GM18508 (cell line): ENCODE measurements around the gene SCGN.
"Not testable (repeated sequence)": the region's sequence is repeated elsewhere in the genome, so short reads cannot be mapped to it uniquely, and the experiment has no call there.

ENCODE experiments used
- ATAC-seq: cut with Tn5 transposase; IDR thresholded peaks from one replicate; pipeline ENCODE4 v1.9.1; 2021; ENCODE audit warnings: moderate number of reproducible peaks; ENCODE audit not compliant: insufficient read depth, unreplicated experiment

The SCGN gene

GRCh38 chr6:25717866-25718740 is 66.1 kb downstream of the SCGN start:
- no peak for ATAC-seq

GRCh38 chr6:25726122-25726911 is 74.3 kb downstream of the SCGN start:
- no peak for ATAC-seq

GRCh38 chr6:25727028-25727427 is 75.0 kb downstream of the SCGN start:
- ATAC-seq, result no peak

- no peak for ATAC-seq
Measured at GRCh38 chr6:25730907-25731306, 78.9 kb downstream of the SCGN start.

GRCh38 chr6:25731721-25732120 is 79.7 kb downstream of the SCGN start:
- no peak for ATAC-seq

GRCh38 chr6:25732468-25733198 is 80.6 kb downstream of the SCGN start:
- ATAC-seq, result no peak

GRCh38 chr6:25735261-25735660 is 83.2 kb downstream of the SCGN start:
- no peak for ATAC-seq

GRCh38 chr6:25743868-25744267 is 91.9 kb downstream of the SCGN start:
- ATAC-seq, result no peak

GRCh38 chr6:25745836-25746235 is 93.8 kb downstream of the SCGN start:
- no peak for ATAC-seq

- no peak for ATAC-seq
Measured at GRCh38 chr6:25746968-25747367, 95.0 kb downstream of the SCGN start.

GRCh38 chr6:25747477-25747876 is 95.5 kb downstream of the SCGN start:
- no peak for ATAC-seq

- no peak for ATAC-seq
Measured at GRCh38 chr6:25748049-25748448, 96.0 kb downstream of the SCGN start.

- not testable (repeated sequence) for ATAC-seq
Measured at GRCh38 chr6:25748601-25749517, 96.8 kb downstream of the SCGN start.

- ATAC-seq, result no peak
Measured at GRCh38 chr6:25749837-25750236, 97.8 kb downstream of the SCGN start.

- ATAC-seq, result no peak
Measured at GRCh38 chr6:25750906-25751305, 98.9 kb downstream of the SCGN start.
